ENCODE results near the gene TJAP1. TPM values are rescaled to one million over a fixed set of nuclear protein-coding genes. Genes with fewer than 3 reads are reported as not detected.

Gene TJAP1
- total RNA-seq, 1 experiment from 2014 or later = 50.5 TPM

DNA sequence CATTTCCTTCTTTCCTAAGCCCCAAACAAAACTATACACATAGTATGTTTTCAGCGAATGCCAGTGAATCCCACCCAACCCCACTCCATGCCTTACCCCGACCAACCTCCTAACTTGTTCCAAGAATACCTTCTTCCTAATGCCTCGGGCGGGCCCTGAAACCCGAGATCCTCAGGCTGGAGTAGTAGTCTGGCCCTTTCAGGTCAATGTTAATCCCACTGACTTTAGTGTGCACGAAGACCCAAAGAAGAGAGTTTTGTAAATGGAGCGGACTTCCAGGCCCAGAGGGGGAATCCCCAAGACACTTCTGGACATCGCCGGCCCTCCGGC, 39.0 kb downstream of the TJAP1 start:
- Histone ChIP-seq H3K4me3 (peak overlapping the region; percentile 84), H3K79me2 (ENCODE audit: low read depth) (peaks cover 55% of the 10 kb centered on the region), H3K36me3 (ENCODE audit: low read depth) (peaks cover 35% of the 10 kb centered on the region), H3K9me3 (ENCODE audit: insufficient read depth, low read depth) (no peaks in the 10 kb centered on the region), H3K4me1 (replicated peaks; ENCODE audit: insufficient read depth) (peaks cover 21% of the 10 kb centered on the region), H3K9me2 (ENCODE audit: insufficient read depth) (no peaks in the 10 kb centered on the region), H3F3A (ENCODE audit: insufficient read depth, low read depth) (peaks cover 39% of the 10 kb centered on the region), H3K27ac (peak overlapping the region; percentile 34; the same call in 1 of the 2 replicates), H4K20me1 (ENCODE audit: insufficient read depth) (peaks cover 27% of the 10 kb centered on the region), H3K27me3 (ENCODE audit: insufficient read depth, low read depth) (no peaks in the 10 kb centered on the region), H2AFZ (peak overlapping the region; percentile 87), H3K4me2 (peak overlapping the region; percentile 92)
- TF ChIP-seq EZH2 (IDR thresholded peaks at IDR 0.05; ENCODE audit: low read depth) (no peak), CTCF (conservative IDR thresholded peaks at IDR 0.05) (no peak)
- ChIA-PET POLR2A (ENCODE audit: unreplicated experiment) (no interaction called here), CTCF (no interaction called here)
- DNase-seq = no peak
- TSS peak; percentile 56 for BruUV-seq (replicated peaks)
- intact Hi-C loops (cut with micrococcal nuclease; ENCODE audit: unreplicated experiment) = no loop called here

DNA sequence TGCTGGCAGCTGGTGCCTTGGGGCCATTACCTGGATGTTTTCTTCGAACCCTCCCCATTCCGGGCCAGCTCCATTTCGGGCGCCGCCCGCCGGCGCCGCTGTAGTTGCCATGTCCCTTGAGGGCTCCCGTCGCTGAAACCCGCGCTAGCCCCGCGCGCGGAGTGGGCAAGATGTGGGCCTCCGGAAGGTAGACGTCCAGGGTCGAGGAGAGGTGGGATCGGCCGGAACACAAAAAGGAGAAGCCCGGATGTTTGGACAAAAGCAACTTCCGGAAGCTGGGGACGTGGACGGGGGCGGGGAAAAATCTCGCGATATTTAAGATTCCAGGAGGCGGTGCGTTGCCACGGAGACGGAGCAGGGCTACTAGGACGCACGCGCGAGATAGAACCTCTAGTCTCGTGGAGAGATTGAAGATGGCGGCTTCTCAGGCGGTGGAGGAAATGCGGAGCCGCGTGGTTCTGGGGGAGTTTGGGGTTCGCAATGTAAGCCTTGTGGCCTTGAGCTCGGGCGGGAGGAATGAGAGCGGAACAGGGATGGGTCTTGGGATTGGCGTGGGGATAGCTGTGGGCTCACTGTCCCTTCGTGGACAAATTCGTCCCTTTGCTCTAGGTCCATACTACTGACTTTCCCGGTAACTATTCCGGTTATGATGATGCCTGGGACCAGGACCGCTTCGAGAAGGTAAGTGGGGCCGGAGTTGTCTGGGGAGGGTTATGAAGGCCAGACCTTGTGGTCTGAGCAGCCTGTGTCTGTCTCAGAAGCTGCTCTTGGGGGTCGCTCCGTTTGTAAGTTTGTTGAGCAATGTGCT, 39.5 kb downstream of the TJAP1 start, which contains the start of the genes POLR1C and YIPF3:
TSS of gene POLR1C (plus strand) at position 393 of the 808 bp plus-strand sequence. CDS start at position 414, 21 bp downstream.
TSS of gene YIPF3 (minus strand) at position 230 of the 808 bp plus-strand sequence. CDS start at position 111, 119 bp downstream.
- Histone ChIP-seq H3K4me1 (replicated peaks; ENCODE audit: insufficient read depth) (peaks cover 21% of the 10 kb centered on the region), H2AFZ (peak within 1 kb of the TSS; percentile 87), H3K4me2 (peak within 1 kb of the TSS; percentile 98), H3K27me3 (ENCODE audit: insufficient read depth, low read depth) (no peaks in the 10 kb centered on the region), H3K79me2 (ENCODE audit: low read depth) (peaks cover 55% of the 10 kb centered on the region), H3K9me2 (ENCODE audit: insufficient read depth) (no peaks in the 10 kb centered on the region), H3F3A (ENCODE audit: insufficient read depth, low read depth) (peaks cover 39% of the 10 kb centered on the region), H3K36me3 (ENCODE audit: low read depth) (peaks cover 37% of the 10 kb centered on the region), H3K4me3 (peak within 1 kb of the TSS; percentile 84), H4K20me1 (ENCODE audit: insufficient read depth) (peaks cover 27% of the 10 kb centered on the region), H3K9me3 (ENCODE audit: insufficient read depth, low read depth) (no peaks in the 10 kb centered on the region), H3K27ac (peak within 1 kb of the TSS; percentile 34)
- DNase-seq = peak; percentile 92 to 95
- intact Hi-C loops (cut with micrococcal nuclease; ENCODE audit: unreplicated experiment) = no loop called here
- TSS peak; percentile 40 for BruUV-seq (replicated peaks)
- no peak for TF ChIP-seq CTCF (conservative IDR thresholded peaks at IDR 0.05)
- no peak for TF ChIP-seq EZH2 (IDR thresholded peaks at IDR 0.05; ENCODE audit: low read depth)
- CTCF ChIA-PET = no interaction called here
- POLR2A ChIA-PET (ENCODE audit: unreplicated experiment) = no interaction called here

DNA sequence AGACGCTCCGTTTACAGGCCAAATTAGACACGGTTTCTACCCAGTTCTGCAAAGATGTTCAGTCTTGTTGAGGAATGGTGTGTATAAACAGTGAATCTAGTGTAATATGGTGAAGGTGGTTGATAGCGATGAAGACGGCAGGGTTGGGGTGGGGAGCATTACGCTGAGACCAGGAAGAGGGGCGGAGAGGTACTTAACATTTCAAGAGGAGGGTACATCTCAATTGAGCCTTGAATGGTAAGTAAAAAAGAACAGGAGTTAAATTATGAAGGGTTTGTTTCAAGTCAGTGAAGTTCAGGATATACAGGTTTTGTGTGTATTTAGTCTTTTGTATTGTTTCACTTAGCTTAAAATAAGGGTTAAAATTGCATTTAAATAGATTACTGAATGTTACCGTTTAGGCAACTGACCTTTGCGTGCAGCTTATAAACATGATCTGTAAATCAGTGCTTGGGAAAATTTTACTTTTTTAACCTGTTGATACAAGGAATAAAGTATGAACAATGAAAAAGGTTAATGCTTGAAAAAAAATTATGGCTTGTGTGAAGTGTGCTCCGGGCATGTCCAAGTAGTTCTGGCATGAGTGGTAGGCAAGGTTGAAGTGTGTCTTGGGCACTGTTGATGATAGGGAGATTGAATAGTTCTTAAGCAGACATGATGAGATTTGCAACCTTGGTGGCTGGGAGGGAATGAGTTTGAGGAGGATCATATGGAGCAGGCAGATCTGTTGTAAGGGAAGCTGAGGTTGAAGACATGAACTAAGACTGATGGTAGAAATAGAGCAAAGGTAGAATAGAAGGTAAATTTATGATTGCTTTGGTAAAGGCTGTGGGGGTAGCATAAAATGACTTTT, 40.4 kb downstream of the TJAP1 start:
- ChIA-PET POLR2A (ENCODE audit: unreplicated experiment) (interaction anchor here (0.6 kb wide), 1 partner anchor 210 kb away, joined by 5 read pairs; no protein-coding TSS in a partner anchor), CTCF (no interaction called here)
- Histone ChIP-seq H3K4me3 (peak overlapping the region; percentile 84), H3K4me2 (peak overlapping the region; percentile 98), H3K9me2 (ENCODE audit: insufficient read depth) (no peaks in the 10 kb centered on the region), H3K4me1 (replicated peaks; ENCODE audit: insufficient read depth) (peaks cover 21% of the 10 kb centered on the region), H3F3A (ENCODE audit: insufficient read depth, low read depth) (peaks cover 48% of the 10 kb centered on the region), H4K20me1 (ENCODE audit: insufficient read depth) (peaks cover 27% of the 10 kb centered on the region), H3K27ac (peak overlapping the region; percentile 21), H2AFZ (peak overlapping the region; percentile 86), H3K9me3 (ENCODE audit: insufficient read depth, low read depth) (no peaks in the 10 kb centered on the region), H3K27me3 (ENCODE audit: insufficient read depth, low read depth) (no peaks in the 10 kb centered on the region), H3K79me2 (ENCODE audit: low read depth) (peaks cover 55% of the 10 kb centered on the region), H3K36me3 (ENCODE audit: low read depth) (peaks cover 39% of the 10 kb centered on the region)
- BruUV-seq (replicated peaks) = no TSS peak
- no peak for DNase-seq
- TF ChIP-seq EZH2 (IDR thresholded peaks at IDR 0.05; ENCODE audit: low read depth) = no peak
- intact Hi-C loops (cut with micrococcal nuclease; ENCODE audit: unreplicated experiment) = no loop called here
